Lung (tissue), 12 donors: Measurements from ENCODE around the gene YWHAE. TPM values are rescaled to one million over a fixed set of nuclear protein-coding genes. Genes with fewer than 3 reads are reported as not detected.
"Not testable (repeated sequence)": the region's sequence is repeated elsewhere in the genome, so short reads cannot be mapped to it uniquely, and the experiment has no call there.

Source experiments
- ATAC-seq: fragments of 200-7000 bp; cut with Tn5 transposase; one replicate; pipeline ENCODE4 v1.9.1; 2020; ENCODE audit warnings: moderate number of reproducible peaks; ENCODE audit not compliant: insufficient read depth, low FRiP score
- DNase-seq, 3 donors: peaks; one replicate each; pipeline ENCODE4 v3.0.0-alpha.2; 2013 to 2017
- H3K27ac ChIP-seq, 2 donors: one replicate each; pipeline ENCODE4 v1.5.1; 2013; ENCODE audit warnings: mild to moderate bottlenecking in 2 of 2, moderate library complexity in 2 of 2, control low read depth in 1 of 2, inconsistent platforms in 1 of 2, low read depth in 1 of 2, low read length in 1 of 2
- H3K27me3 ChIP-seq, 3 donors: one replicate each; pipeline ENCODE4 v1.5.1; 2013; ENCODE audit warnings: low read length in 2 of 3; ENCODE audit not compliant: control insufficient read depth in 3 of 3, insufficient read depth in 3 of 3
- H3K36me3 ChIP-seq, 4 donors: one replicate each; pipeline ENCODE4 v1.5.1; 2013; ENCODE audit warnings: low read length in 4 of 4, mild to moderate bottlenecking in 1 of 4, moderate library complexity in 1 of 4; ENCODE audit not compliant: control insufficient read depth in 4 of 4, insufficient read depth in 4 of 4
- H3K4me1 ChIP-seq, 5 donors: one replicate each; pipeline ENCODE4 v1.5.1; 2013; ENCODE audit warnings: low read length in 5 of 5, mild to moderate bottlenecking in 2 of 5, moderate library complexity in 1 of 5; ENCODE audit not compliant: control insufficient read depth in 5 of 5, insufficient read depth in 5 of 5
- H3K4me3 ChIP-seq: one replicate; pipeline ENCODE4 v1.5.1; 2013; ENCODE audit warnings: mild to moderate bottlenecking, control low read depth, moderate library complexity
- H3K9ac ChIP-seq, 2 donors: one replicate each; pipeline ENCODE4 v1.5.1; 2013; ENCODE audit warnings: low read length in 2 of 2, control low read depth in 1 of 2; ENCODE audit not compliant: insufficient read depth in 1 of 2
- H3K9me3 ChIP-seq, 4 donors: one replicate each; pipeline ENCODE4 v1.5.1; 2013; ENCODE audit warnings: low read length in 3 of 4, mild to moderate bottlenecking in 1 of 4, moderate library complexity in 1 of 4; ENCODE audit not compliant: control insufficient read depth in 4 of 4, insufficient read depth in 3 of 4
- WGBS, 2 donors: extraction: QIAGEN DNeasy Blood & Tissue Kit; methylation state at CpG; one replicate each; pipeline ENCODE4 v1.1.7; 2013; 5-methylcytosine and 5-hydroxymethylcytosine counted together
- polyA plus RNA-seq, 2 donors: library from polyadenylated mRNA; stranded (reverse); fragments of 200-250 nt; gene quantifications; one replicate each; pipeline ENCODE4 v1.2.1, GENCODE V29; 2013
- total RNA-seq, 2 donors: library from RNA; depleted of rRNA in 1 of 2; stranded (reverse); fragments of >200 nt in 1 of 2; gene quantifications; one replicate each; pipeline ENCODE4 v1.2.1, GENCODE V29; 2014 to 2021
- TF ChIP-seq, protein P1 (sequence below): IDR thresholded peaks from 2 replicates; pipeline ENCODE4 v1.5.1; 2012; ENCODE audit warnings: mild to moderate bottlenecking; ENCODE audit errors: control extremely low read depth, extremely low read depth
- donor health status: control.
- donor health status: control.
- donor health status: Bipolar disorder and iron deficiency.
- donor health status: healthy.
- donor health status: DM: yes; HTN: yes; CAD: no.

Gene YWHAE
- total and polyA plus RNA-seq, 4 donors: 348 to 432 (median 395) TPM

DNA sequence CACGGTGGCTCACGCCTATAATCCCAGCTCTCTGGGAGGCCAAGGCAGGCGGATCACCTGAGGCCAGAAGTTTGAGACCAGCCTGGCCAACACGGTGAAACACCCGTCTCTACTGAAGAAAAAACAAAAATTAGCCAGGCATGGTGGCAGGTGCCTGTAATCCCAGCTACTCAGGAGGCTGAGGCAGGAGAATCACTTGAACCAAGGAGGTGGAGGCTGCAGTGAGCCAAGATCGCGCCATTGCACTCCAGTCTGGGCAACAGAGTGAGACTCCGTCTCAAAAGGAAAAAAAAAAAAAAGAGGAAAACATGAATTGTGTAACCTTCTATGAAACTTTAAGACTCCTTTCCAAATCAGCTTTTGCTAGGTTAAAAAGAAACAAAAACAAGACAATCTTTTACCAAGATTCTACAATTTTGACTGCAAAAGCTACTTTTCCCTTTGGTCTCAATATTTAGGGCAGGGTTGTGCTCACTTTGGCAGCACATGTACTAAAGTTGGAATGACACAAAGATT is 13.3 kb downstream of the YWHAE start:
- not testable (repeated sequence) for H3K27me3 ChIP-seq, H3K27ac ChIP-seq, H3K36me3 ChIP-seq, H3K9me3 ChIP-seq, DNase-seq, H3K4me3 ChIP-seq, H3K9ac ChIP-seq, ATAC-seq
- WGBS, 2 donors: 70 to 74% methylated on average over 8 of the region's 8 CpGs
- peaks cover 0 to 38% (median 16%) of the 10 kb centered on the region in 5 donors for H3K4me1 ChIP-seq

DNA sequence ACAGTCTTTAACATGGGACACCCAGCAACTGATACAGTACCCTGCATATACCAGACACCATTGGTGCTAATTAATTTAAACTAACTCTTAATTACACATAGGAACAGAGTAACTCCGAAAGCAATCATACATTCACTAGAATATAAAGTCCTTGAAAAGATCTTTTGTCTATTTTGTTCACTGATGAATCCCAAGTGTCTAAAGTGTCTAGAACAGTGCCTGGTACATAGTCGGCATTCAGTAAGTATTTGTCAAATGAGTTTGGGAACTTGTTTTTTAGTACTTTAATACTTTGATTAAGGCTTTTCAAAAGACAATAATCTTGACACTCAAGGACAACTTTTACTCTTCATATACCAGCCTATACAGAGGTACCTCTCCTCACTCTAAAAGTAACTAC is 13.8 kb downstream of the YWHAE start:
- DNase-seq: no peak
- H3K4me1 ChIP-seq: peaks cover 0 to 38% (median 14%) of the 10 kb centered on the region in 5 donors
- H3K36me3 ChIP-seq: peaks cover 0 to 4% (median 1%) of the 10 kb centered on the region in 4 donors
- no peak overlapping the region for H3K9ac ChIP-seq
- TF ChIP-seq, protein P1, sequence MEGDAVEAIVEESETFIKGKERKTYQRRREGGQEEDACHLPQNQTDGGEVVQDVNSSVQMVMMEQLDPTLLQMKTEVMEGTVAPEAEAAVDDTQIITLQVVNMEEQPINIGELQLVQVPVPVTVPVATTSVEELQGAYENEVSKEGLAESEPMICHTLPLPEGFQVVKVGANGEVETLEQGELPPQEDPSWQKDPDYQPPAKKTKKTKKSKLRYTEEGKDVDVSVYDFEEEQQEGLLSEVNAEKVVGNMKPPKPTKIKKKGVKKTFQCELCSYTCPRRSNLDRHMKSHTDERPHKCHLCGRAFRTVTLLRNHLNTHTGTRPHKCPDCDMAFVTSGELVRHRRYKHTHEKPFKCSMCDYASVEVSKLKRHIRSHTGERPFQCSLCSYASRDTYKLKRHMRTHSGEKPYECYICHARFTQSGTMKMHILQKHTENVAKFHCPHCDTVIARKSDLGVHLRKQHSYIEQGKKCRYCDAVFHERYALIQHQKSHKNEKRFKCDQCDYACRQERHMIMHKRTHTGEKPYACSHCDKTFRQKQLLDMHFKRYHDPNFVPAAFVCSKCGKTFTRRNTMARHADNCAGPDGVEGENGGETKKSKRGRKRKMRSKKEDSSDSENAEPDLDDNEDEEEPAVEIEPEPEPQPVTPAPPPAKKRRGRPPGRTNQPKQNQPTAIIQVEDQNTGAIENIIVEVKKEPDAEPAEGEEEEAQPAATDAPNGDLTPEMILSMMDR: no peak
- H3K4me3 ChIP-seq: no peak overlapping the region
- H3K27me3 ChIP-seq: no peaks in the 10 kb centered on the region
- ATAC-seq: no peak
- no peak overlapping the region for H3K27ac ChIP-seq
- 76 to 92% methylated on average over 2 of the region's 2 CpGs for WGBS, 2 donors
- H3K9me3 ChIP-seq: no peaks in the 10 kb centered on the region

DNA sequence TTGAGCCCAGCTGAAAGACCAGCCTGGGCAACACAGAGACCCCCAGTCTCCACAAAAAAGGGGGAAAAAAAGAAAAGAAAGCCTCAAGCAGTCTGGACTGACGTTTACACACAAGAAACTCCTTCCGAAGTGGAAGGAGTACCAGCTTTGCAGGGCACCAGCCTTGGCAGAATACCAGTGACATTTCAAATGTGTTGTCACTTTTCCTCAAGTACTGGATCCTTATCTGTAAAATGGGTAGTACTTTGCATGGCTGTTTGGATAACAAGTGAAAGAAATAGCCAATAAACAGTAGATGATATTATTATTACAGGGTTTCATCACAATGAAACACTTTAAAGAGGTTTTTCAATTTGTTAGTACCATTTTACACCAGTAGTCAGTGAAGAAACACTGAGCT is 14.2 kb downstream of the YWHAE start:
- Histone ChIP-seq H3K4me1 (peaks cover 0 to 40% (median 11%) of the 10 kb centered on the region in 5 donors), H3K27me3 (no peaks in the 10 kb centered on the region), H3K4me3 (no peak overlapping the region), H3K9me3 (no peaks in the 10 kb centered on the region), H3K27ac (no peak overlapping the region), H3K36me3 (peaks cover 0 to 4% (median 1%) of the 10 kb centered on the region in 4 donors), H3K9ac (no peak overlapping the region)
- DNase-seq (no peak), ATAC-seq (no peak)
- 28 to 56% methylated on average over 2 of the region's 2 CpGs for whole genome bisulfite sequencing, 2 donors
- TF ChIP-seq, protein P1: no peak

DNA sequence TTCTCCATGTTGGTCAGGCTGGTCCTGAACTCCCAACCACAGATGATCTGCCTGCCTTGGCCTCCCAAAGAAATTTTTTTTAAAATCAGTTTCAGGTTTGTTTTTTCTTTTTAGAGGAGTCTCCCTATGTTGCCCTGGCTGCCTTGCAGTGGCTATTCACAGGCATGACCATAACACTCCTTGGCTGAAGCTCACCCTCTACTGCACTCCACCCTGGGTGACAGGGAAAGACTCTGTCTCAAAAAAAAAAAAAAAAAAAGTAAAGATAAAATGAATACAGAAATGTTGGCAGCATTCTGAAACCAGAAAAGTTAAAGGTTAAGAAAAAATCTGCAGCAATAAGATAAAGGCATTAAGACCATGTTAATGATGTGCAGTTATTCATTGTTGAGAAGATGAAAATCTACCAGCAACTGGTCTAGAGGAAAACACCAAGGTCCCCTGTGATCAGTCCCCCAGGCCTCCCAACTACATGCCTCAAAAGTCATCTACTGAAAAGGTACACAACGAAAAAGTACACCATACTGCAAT is 15.1 kb downstream of the YWHAE start:
- no peak overlapping the region for H3K27ac ChIP-seq
- H3K9ac ChIP-seq: no peak overlapping the region
- H3K9me3 ChIP-seq: no peaks in the 10 kb centered on the region
- DNase-seq (no peak), ATAC-seq (no peak)
- H3K4me3 ChIP-seq: no peak overlapping the region
- H3K36me3 ChIP-seq: peaks cover 0 to 4% (median 2%) of the 10 kb centered on the region in 4 donors
- TF ChIP-seq, protein P1: no peak
- H3K27me3 ChIP-seq: no peaks in the 10 kb centered on the region
- H3K4me1 ChIP-seq: peaks cover 0 to 48% (median 4%) of the 10 kb centered on the region in 5 donors
- 16 to 25% methylated on average over 1 of the region's 1 CpG for WGBS, 2 donors
